GM18873 (cell line): ENCODE measurements around the gene AFAP1.

ENCODE experiments used
- ATAC-seq: cut with Tn5 transposase; IDR thresholded peaks from one replicate; pipeline ENCODE4 v1.9.1; 2021; ENCODE audit warnings: mild to moderate bottlenecking, moderate library complexity, moderate number of reproducible peaks; ENCODE audit not compliant: unreplicated experiment, low FRiP score

AFAP1 gene

DNA sequence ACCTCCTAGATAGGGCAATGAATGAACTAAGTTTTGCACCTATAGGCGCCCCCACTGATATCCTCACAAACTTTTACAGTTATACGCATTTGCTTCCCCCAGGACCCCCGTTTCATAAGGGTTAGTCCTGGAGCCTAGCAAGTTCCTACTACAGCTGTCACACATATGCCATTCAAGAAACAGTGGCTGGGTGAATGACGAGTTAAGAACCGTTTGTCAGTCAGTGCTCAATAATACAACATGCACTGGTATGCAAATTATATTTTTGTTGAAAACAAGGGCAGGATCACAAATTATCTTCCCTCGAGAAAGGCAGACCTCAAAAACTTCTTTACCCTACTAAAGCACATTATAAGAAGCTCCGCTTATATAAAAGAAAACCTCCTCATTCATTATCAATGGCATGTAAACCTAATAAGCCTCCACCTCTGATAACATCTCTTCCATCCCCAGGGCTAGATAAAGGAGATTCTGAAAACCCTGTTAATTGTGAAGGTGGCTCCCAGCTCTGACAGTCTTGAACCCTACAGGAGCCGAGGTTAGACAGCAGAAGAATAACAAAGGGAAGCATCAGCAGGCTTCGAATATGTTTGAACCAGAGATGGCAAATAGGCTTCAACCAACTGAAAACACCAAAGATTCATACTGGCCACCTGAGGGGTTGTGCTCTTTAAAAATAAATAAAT is 40.3 kb downstream of the AFAP1 start:
- ATAC-seq, result no peak

DNA sequence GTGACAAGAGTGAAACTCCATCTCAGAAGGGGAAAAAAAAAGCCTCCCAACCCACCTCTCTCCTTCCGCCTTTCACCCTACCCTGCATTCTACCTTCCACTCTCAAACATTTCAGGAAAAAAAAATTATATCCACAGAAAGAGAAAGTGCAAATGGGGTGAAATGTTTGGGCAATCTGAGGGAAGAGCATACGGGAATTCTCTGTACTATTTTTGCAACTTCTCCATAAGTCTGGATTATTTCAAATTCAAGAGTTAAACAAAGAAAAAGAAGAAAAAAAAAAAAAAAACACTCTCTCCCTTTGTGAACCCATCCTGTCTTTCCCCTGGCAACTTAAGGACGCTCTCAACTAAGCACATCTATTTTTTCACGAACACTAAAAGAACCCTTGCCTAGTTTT is 41.3 kb downstream of the AFAP1 start:
- no peak for ATAC-seq

DNA sequence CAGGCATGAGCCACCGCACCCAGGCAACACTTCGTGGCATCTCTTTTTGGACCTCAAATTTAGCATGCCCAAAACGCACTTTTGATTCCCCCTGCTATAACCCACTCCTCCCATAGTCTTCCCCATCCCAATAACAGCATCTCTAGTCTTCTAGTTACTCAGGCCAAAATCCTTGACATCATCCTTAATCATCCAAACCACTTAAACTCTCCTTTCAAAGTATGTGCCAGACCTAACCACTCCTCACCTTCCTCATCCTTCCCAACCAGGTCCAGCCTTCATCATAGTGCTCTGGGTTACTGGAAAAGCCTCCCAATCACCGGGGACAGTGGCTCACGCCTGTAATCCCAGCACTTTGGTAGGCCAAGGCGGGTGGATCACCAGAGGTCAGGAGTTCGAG is 41.9 kb downstream of the AFAP1 start:
- ATAC-seq, result no peak

DNA sequence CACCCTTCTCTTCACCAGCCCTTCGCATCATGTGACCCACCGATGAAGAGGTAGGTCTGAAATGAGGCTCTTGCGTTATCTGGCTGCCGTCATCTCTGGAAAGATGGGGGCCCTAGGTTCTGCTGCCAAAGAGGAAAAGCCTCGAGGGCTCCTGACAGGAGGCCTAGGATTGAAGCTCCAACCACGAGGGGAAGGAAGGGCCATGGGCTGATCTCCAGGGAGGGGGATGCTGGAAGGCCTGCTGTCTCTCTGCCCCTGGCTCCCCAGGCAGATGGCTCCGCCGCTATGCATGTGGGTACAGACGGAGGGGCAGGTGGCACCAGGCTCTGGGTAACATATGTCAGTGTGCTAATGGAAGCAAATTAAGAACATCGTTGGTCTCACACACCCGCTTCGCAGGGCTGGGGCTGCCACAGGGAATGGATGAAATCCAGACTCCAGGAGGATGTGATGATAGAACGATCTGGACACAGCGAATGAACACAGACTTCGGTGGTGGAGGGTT is 44.9 kb downstream of the AFAP1 start:
- no peak for ATAC-seq

DNA sequence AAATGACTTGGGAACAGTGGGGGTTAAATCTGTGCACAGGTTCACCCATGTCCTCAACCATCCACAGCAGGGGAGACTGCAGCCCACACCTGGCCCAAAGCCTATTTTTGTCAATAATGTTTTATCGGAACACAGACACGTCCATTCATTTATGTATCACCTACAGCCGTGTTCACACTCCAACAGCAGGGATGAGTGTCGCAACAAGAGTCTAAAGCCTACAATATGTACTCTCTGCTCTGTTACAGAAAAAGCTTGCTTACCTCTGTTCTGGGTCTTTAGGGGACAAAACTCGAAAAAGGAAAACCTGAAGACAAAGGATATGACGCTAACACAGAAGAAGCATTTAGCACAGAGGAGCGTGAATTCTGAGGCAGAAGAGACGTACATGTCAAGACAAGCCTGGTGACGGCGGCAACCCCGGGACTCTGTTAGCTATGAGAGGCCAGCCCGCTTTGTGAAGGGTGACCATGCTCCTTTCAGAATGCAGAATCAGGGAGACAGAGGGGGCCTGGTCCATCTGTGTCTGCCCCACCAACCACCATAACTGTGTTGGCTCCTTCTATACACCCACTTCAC is 45.5 kb downstream of the AFAP1 start:
- no peak for ATAC-seq

DNA sequence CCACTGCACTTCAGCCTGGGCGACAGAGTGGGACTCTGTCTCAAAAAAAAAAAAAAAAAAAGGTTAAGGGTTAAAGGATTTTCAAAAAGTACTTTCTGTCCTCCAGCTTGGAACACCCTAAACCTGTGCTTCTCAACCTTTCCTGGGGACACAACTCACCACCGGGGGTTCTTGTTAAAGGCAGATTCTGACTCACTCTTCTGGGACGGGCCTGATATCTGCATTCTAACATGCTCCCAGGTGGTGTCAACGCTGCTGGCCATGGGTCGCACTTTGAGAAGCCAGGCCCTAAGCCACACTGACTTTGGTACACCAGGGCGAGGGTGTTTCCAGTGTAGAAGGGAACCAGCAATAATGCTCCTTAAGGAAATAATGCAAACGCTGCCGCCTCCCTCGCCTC is 46.1 kb downstream of the AFAP1 start:
- no peak for ATAC-seq

DNA sequence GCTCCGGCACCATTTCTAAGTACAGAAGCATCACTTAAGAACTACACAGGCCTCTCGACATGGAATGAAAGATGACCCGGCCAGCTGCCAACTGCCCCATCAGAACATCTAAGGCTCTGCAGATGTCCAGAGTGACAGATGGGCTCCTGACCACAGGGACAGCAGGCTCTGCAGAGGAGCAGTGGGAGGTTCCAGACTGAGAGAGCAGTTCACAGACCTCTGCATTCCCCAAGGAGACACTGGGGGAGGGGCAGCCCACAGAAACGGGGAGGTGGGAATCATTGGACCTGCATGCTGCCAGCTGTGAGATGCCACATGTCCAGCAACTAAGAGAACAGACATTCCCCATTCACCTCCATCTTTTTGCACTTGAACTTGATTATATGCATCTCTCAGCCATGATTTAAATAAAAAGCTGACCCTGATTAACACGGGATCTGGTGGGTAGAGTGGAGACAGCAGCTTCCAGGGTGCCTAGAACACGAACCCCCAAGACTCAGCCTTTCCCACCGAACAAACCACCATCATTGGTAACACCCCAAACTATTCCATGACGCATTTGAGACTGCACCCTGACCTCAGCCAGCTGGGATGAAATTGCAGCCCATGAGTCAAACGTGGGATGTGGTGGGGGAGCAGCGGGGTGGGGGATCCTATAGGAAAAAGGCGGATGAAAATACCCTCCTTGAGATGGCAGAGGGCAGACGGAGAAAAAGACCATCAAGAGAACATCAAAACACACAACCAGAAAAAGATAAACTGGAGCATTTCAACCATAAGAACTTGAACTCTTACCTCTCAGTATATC is 47.2 kb downstream of the AFAP1 start:
- no peak for ATAC-seq

DNA sequence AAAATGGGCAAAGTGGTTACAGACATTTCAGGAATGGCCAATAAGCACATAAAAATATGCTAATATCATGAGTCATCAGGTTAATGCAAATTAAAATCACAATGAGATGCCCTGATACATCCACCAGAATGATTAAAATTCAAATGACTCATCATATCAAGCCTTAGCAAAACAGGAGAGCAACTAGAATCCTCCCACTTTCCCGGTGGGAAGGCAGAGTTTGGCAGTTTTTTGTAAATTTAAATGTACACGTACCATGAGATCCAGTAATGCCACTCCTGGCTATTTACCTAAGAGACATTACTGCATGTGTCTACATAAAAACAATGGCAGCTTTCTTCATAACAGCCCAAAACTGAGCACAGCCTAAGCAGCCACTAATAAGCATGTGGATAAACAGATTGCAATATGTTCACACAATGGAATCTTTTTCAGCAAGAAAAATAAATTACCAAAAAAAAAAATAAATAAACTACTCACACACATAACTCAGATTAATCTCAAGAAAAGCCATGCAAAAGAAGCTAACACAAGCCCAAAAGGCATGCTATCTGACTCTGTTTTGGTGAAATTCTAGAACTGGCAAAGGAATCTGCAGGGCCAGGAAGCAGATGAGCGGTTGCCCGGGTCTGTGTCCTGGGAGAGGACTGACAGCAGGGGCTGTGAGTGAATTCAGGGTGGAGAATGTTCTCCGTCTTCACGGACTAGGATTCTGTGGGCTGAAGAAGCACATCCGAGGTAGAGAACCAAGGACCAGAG is 48.8 kb downstream of the AFAP1 start:
- ATAC-seq, result no peak

DNA sequence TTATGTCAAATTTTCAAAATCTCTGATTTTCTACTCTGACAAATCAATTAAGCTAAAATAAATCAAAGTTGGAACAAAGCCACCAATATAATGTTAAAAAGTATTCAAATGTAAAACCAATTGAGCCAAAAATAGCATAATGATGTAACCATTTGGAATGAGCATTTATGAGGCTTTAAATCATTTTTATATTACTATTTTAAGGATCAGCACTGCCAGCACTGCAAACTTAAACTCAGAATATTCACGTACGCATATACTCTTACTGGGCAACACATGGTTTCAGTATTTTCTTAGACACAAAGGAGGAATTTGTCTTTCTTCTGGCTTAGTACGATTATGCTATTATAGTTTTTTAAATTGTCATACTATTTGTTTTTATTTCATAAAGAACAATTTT is 52.2 kb downstream of the AFAP1 start:
- no peak for ATAC-seq

DNA sequence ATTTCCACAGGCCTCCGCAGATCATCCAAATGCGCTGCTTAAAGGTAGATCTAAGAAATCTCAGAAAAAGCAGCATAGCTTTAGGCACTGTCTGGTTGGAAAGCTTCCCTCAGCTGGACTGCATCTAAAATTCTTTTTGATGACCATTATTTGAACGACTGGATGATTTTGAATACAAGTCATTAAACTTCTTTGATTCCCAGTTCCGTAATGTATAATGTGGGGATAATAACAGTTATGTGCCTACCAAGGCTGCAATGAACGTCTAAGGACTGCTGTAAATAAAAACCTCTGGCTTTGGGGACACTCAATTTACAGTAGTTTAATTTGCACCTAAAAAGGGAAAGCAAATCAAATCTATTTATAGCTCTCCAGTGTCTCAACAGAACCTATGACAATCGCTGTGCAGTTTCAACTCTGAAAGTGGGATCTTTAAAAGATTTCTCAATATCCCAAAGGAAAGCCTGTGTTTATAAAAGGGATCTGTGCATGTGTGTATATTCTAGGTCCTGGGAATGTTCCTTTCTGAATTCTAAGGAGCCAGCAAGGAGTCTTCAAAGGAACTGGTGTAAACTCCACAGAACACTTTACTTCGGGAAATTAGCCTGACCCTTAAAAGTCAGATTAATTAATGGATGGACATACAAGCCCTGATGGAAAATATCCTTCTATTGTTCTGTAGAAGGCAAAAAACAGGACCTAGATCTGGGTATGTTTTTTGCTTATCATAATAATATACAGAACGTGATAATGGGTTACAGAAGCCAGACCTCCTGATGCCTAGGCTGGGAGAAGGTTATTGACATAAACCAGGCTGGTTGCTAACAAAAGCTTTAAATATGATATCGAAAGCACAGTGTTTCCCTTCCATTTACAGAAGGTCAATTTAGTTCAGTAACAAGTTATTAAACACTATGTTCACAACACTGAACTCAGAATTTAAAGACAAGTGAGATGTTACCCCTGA is 53.4 kb downstream of the AFAP1 start:
- no peak for ATAC-seq

DNA sequence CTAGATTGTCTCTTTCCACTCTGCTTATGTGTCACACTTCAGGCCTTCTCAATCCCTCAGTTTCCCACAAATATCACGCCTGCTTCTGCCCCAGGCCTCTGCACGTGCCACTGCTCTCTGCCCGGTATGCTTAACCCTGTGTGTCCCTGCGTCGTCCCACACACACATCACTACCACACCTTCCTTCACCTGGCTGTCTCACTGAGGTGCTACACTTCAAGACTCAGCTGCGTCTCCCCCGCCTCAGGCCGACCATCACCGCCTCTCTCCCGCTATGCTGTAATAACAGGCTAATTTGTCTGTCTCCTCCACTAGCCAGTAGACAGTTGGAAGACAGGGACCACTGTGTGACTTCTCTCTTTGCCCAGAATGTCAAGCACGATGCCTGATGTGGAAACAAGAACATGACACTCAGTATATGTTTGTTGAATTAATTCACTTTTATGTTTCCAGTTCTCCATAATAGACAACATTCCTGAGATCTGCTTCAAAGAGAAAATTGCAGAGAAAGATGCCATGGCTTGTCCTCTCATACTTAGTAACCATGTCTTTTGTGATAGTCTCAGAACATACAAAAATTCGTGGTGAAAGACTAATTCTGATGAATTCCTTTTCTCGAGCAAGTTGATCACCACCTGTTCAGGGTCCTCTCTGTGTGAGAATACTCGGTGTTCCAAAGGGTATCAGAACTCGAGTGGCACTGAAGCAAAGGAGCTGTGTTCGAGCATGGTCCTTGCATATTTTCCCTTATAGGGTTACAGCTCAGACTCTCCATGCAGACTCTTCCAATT is 54.2 kb downstream of the AFAP1 start:
- no peak for ATAC-seq

DNA sequence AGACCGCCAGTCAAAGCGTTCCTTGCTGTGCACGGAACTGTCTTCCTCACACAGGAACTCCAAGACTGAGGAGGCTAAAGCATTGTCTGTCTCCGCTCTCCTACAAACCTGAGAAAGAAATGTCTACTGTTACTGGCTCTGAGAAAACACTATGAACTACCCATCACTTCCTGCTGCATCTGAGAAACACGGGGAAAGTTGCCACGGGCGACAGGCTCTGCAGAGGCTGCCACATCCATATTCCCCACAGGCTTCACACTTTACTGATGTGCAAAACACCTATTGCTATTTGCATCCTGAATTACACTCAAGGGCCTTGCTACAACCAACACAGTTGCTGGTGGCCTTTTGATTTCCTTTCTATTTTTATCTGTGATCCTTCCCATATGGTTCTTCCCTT is 59.0 kb downstream of the AFAP1 start:
- ATAC-seq, result no peak

DNA sequence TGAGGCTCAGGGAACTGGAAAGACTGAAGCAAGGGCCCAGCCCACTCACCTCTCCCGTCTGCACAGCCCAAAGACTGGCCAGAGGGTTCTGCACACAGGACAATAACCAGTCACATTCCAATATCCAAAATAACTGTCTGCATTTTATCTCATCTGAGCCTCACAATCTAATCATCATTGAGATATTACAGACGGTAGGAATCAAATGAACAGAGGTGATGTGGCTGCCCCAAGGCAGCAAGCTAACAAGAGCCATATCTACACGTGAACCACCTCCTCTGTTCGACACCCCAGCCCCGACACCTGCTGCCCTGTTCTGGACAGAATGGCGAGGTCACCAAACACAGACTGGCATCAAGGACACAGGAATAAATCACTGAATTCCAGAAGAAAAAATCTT is 60.5 kb downstream of the AFAP1 start:
- ATAC-seq, result no peak

DNA sequence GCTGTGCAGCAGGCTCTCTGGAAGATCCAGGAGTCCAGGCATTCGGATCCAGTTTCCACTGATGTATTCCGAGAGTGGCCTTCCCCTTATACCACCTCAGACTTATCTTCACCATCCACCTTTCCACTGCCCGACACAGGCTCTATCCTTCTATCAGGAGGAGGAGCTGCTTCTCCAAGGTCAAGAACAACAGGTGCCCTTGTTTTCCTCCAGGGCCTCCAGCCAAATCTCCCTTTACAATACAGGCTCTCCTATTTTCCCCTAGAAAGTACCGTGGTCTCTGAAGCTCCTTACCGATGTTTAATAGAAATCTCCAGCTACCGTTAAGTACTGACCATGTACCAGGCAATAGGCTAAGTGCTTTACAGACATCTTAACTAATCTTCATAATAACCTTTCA is 61.3 kb downstream of the AFAP1 start:
- ATAC-seq, result no peak

DNA sequence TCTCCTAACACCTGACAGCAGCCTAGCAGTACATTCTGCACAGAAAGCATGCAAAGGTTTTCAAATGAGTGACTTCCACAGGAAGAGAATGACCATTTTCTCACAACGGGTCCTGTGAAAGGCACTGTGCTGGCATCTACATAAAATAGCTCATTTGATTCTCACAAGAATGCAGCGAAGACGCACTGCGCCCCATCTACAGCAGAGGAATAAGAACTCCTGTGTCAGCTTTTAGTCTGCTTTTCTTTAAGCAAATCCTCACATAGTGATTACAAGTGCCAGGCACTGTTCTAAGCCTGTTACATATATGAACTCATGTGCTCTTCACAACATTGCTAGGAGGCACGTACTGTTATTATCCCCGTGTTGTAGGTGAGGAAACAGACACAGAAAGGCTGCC is 62.5 kb downstream of the AFAP1 start:
- no peak for ATAC-seq

DNA sequence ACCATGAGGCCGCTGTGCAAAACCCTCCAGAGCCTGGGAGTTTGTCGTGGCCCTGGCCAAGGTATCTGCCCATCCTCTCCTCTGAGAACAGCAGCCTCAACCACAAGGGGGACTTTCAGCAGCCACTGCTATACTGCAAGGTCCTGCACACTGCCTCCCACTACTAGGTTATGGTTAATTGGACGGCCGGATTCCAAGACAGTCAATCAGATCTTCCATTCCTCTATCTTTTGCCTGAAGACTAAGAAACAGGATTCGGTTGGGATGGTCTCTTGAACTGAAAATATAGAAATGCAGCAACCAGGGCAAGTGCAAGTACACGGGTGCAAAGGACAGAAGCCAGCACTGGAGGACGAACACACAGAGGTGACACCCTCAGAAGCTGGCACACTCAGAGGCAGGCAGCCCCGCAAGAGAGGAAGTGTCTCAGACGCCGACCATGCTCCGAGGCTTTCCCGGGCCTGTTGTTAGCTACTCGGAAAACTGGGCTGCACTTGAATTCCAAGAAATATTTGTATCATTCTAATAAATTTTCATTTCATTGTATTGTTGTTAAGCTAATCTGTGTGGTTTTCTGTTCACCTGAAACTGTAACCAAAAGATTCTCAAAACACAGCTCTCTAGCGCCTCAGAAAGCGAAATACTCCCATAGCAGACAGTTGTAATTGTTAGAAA is 63.3 kb downstream of the AFAP1 start:
- ATAC-seq, result no peak

DNA sequence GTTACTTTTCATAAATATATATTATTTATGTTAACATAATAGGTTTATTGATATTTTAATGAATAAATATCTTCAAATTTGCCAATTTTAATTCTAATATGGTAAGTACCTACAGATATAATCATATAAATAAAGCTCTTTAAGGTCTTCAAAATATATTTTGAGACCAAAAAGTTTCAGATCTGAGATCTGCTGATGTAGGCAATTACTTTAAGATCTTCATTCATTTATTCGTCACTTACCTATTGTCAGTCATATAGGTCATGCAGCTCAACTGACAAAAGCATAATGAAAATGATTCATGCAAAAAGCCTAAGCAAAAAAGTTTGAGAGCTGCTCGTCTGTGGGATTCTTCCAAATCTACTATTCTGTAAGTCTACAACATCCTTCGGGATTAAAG is 64.8 kb downstream of the AFAP1 start:
- ATAC-seq, result no peak

DNA sequence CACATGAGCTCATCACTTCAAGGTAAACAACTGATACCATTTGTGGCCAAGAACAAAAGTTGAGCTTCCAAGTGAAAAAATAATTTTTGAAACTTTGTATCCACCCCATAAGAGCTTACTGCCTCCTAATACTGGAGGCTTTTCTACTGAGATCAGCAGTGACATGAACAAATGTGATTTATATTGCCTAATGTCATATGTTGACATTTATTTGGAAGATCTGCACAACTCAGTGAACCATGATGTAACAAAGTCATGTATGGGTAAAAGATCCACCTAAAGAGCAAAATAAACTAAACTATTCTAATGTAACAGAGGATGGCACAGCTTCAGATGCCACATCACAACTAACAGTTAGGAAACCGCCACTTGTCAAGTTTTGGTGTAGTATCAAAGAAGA is 65.8 kb downstream of the AFAP1 start:
- no peak for ATAC-seq
